Measurements from ENCODE around the gene SCAPER. TPM values are rescaled to one million over a fixed set of nuclear protein-coding genes. Genes with fewer than 3 reads are reported as not detected.
"Not testable (repeated sequence)": the region's sequence is repeated elsewhere in the genome, so short reads cannot be mapped to it uniquely, and the experiment has no call there.

SCAPER gene
- total and polyA plus RNA-seq, 4 donors = 3.3 to 18.0 (median 9.9) TPM

- H3K9ac ChIP-seq (ENCODE audit: low read depth in 1 of 2, low read length in 2 of 2); H3K27ac ChIP-seq (ENCODE audit: low read depth in 1 of 2, low read length in 2 of 2); H3K4me1 ChIP-seq (ENCODE audit: control insufficient read depth in 4 of 4, insufficient read depth in 4 of 4, low read length in 3 of 4); H3K4me3 ChIP-seq (ENCODE audit: low read depth in 1 of 3, low read length in 3 of 3); DNase-seq (ENCODE audit: low spot score); H3K9me3 ChIP-seq (ENCODE audit: control insufficient read depth in 4 of 4, low read length in 3 of 4); H3K27me3 ChIP-seq (ENCODE audit: control insufficient read depth in 4 of 4, insufficient read depth in 4 of 4, low read length in 3 of 4): not testable (repeated sequence)
- H3K36me3 ChIP-seq (ENCODE audit: control insufficient read depth in 4 of 4, insufficient read depth in 3 of 4, low read depth in 1 of 4, low read length in 3 of 4) = peaks cover 0 to 18% (median 16%) of the 10 kb centered on the region in 4 donors
- 96% methylated on average over 9 of the region's 9 CpGs for WGBS
- TF ChIP-seq RAD21 (IDR thresholded peaks at IDR 0.05) = peak in 1 of 2 donors; percentile 35
Observed at GRCh38 chr15:76732321-76732720, 172.8 kb downstream of the SCAPER start.

- TF ChIP-seq JUND (IDR thresholded peaks at IDR 0.05) (no peak), ZBTB33 (IDR thresholded peaks at IDR 0.05) (no peak), MAX (IDR thresholded peaks at IDR 0.05) (no peak), FOXA2 (IDR thresholded peaks at IDR 0.05) (no peak), HNF4G (IDR thresholded peaks at IDR 0.05) (no peak), CTCF (IDR thresholded peaks at IDR 0.05; ENCODE audit: low read depth, low read length, missing input control) (no peak), TAF1 (conservative IDR thresholded peaks at IDR 0.05) (no peak), GABPA (IDR thresholded peaks at IDR 0.05 in 1 of 2, conservative IDR thresholded peaks at IDR 0.05 in 1 of 2) (no peak), REST (IDR thresholded peaks at IDR 0.05) (no peak), FOXA1 (IDR thresholded peaks at IDR 0.05) (no peak), HNF4A (conservative IDR thresholded peaks at IDR 0.05) (no peak)
- Histone ChIP-seq H3K9ac (ENCODE audit: low read depth in 1 of 2, low read length in 2 of 2) (no peak overlapping the region), H3K27ac (ENCODE audit: low read depth in 1 of 2, low read length in 2 of 2) (no peak overlapping the region), H3K27me3 (ENCODE audit: control insufficient read depth in 4 of 4, insufficient read depth in 4 of 4, low read length in 3 of 4) (no peaks in the 10 kb centered on the region), H3K36me3 (ENCODE audit: control insufficient read depth in 4 of 4, insufficient read depth in 3 of 4, low read depth in 1 of 4, low read length in 3 of 4) (peaks cover 0 to 22% (median 13%) of the 10 kb centered on the region in 4 donors), H3K4me3 (ENCODE audit: low read depth in 1 of 3, low read length in 3 of 3) (no peak overlapping the region), H3K9me3 (ENCODE audit: control insufficient read depth in 4 of 4, low read length in 3 of 4) (no peaks in the 10 kb centered on the region), H3K4me1 (ENCODE audit: control insufficient read depth in 4 of 4, insufficient read depth in 4 of 4, low read length in 3 of 4) (no peaks in the 10 kb centered on the region)
- DNase-seq (ENCODE audit: low spot score) = no peak
Observed at GRCh38 chr15:76730262-76730661, 174.9 kb downstream of the SCAPER start.
